Midbrain (tissue), 1 donor: Measurements from ENCODE around the gene CASQ1.

Experiments
- DNase-seq: peaks from one replicate; lab custom pipeline; 2025; lab: John Stamatoyannopoulos, UW

Gene CASQ1

DNA sequence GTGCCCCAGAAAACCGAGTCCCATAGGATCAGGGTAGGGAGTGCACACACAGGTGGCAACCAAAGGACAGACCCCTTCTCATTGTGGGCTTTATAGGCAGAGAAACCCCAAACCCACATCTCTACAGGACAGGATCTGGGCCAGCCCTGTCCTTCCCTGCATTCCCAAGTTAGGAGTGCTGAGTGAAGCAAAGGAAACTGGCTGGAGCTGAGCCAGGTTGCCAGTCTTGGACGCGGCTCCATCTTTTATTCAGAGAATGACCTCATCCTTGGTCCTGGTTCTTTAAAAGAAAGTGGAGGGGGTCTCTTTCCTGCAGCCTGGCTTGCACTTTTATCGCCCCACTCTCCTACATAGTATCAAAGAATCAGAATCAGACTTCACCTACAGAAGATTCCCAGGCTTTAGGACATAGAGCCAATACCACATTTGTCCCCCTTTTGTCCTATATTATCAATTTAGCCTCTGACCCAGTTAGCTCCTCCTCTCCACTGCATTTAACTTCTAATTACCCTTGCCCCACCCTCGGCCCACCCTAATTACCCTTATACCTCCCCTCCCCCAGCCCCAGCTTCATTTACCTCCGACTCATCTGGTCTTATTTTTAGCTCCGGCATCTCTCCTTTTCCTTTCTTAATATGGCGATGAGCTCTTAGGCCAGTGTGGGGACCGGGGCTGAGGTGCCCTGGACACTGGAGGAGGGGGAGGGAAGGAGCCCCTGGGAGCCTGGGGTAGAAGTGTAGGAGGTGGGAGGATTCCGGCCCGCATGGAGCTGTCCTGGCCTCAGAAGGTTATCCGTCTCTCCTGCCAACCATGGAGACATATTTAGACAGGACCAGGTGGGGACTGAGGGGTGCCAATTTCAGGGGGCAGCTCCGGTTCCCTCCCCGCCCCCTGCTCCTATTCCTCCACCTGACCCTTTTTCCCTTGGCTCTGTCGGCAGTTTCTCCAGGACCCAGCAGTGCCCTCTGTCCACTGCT, at the start of gene CASQ1:
Gene CASQ1 (plus strand): TSS at position 927 of the 977 bp plus-strand sequence. CDS start 177 bp downstream, outside the sequence.
- peak; percentile 38 for DNase-seq

DNA sequence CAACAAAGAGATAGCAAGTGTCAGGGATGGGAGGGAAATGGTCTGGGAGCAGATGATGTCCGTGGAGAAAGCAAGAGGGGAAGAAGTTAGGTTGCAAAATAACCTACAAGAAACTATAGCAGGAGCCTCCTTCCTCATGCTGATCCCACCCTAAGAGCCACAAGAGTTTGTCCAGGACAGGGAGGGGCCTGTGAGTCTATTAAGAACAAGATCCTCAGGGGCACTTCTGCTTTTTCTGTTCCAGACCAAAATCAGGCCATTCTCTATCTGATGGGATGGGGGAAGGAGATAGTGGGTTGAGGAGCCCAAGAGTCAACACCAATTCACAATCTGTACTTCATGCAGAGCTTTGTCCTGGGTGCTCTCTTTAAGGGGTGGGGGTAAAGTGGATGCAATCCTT, 46.7 kb upstream of the CASQ1 start:
- DNase-seq = no peak

DNA sequence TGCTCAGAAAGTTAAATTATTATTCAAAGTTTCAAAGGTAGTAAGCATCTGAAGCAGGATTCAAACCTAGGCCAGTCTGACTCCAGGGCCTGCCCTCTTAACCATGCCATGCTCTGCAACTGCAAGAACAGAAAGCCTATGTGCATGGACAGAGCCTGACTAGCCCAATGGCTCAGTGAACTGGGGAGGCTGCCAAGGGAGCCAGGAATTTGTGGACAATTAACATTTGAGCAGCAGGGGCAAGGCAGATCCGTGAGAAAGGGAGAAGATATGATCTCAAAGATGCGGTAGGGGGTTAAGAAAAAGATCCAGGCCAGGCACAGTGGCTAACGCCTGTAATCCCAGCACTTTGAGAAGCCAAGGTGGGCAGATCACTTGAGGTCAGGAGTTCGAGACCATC, 45.5 kb upstream of the CASQ1 start:
- DNase-seq = no peak

DNA sequence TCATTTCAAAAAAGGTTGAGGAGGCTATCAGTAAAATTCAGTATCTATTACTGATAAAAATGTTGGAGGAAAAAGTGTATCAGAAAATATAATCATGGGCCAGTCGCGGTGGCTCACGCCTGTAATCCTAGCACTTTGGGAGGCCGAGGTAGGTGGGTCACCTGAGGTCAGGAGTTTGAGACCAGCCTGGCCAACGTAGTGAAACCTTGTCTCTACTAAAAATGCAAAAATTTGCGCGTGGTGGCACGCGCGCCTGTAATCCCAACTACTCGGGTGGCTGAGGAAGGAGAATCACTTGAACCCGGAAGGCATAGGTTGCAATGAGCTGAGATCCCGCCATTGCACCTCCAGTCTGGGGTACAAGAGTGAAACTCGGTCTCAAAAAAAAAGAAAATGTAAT, 44.3 kb upstream of the CASQ1 start:
- no peak for DNase-seq

DNA sequence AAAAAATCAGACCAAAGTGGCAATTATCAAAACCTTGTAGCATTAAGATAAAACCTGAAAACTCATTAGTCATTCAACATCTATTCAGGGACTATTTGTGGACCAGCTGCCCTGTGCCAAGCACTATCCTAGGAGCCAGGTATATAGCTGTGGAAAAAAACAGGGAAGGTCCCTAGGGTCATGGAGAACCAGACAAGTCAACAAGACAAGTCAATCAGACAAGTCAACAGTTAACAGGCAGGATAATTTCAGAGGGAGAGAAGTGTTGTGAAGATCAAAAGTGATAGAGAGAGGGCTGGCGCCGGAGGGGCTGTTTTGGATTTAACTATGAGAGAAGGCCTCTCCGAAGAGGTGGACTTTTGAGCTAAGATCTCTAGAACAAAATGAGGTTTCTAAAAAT, 42.3 kb upstream of the CASQ1 start:
- DNase-seq = no peak

DNA sequence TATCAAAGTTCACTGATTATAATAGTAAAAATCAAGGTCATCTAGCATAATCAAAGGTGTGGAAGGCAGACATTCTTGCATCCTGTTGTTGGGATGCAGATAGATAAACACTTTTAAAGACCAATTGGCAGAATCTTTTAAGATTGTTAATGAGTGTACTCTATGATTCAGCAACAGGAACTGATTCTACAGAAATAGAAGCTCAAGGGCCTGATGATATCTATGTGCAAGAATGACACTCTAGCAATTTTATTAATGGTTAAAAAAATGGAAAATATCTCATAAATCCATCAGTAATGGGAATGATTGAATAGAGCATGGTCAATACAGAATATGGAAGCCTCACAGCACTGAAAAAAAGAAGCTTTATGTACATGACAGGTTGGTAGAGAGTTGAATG, 41.1 kb upstream of the CASQ1 start:
- no peak for DNase-seq

DNA sequence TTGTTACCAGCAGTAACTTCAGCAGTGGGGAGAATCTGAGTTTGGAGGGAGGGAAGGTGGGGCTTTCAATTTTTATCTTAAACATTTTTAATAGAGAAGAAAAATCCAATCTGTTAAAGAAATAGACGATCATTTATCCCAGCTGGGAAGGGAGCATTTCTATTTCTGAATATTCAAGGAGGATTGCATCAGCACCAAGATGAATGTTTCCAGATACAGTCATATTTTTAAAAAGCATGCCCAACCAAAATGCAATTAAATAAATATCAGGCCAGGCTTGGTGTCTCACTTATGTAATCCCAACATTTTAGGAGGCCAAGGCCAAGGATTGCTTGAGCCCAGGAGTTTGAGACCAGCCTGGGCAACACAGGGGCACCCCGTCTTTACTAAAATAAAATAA, 40.7 kb upstream of the CASQ1 start:
- DNase-seq = no peak

DNA sequence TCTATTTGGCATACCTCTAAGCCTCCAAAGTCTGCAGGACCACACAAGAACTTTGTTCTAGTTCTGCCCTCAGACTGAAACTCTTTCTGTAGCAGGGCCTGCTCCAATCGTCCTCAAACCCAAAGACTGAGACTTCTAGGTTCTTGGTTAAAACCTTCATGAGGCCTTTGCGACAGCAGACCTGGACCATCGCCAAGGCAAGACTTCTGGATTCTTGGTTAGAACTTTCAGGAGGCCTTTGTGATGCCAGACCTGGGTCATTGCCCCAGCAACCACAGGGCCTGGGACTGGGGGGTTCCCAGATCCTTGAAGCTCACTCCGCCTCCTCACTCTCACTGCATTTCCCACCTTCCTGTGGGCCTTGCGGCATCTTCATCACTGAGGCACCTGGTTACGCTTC, 39.1 kb upstream of the CASQ1 start, which contains the start of gene ATP1A4:
Gene ATP1A4 (plus strand): TSS at position 301 of the 400 bp plus-strand sequence. CDS start 438 bp downstream, outside the sequence.
- DNase-seq = no peak

DNA sequence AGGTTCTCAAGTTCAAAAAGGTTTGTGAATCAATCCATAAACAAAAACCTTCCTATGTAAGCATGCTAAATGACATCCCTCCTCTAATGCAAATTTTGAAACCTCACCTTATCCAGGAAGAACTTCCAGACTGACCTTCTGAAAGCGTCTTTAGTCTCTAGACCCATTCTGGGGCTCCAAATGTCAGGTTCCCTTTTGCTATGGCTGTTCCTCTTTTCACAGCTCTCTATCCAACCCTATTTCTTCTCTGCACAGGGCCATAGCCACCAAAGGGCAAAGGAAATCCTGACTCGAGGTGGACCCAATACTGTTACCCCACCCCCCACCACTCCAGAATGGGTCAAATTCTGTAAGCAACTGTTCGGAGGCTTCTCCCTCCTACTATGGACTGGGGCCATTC, 35.6 kb upstream of the CASQ1 start:
- no peak for DNase-seq

DNA sequence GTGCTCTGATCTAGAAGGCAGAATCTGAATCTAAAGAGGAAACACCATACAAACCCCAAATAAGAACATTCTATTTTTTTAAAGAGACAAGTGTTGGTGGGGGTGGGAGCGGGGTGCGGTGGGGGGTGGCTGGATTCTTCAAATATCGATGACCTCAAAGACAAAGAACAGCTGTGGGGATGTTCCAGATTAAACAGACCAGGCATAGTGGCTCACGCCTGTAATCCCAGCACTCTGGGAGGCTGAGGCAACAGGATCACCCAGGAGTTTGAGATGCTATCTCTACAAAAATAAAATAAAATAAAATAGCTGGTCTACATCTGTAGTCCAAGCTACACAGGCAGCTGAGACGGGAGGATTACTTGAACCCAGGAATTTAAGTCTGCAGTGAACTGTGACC, 34.0 kb upstream of the CASQ1 start:
- no peak for DNase-seq

DNA sequence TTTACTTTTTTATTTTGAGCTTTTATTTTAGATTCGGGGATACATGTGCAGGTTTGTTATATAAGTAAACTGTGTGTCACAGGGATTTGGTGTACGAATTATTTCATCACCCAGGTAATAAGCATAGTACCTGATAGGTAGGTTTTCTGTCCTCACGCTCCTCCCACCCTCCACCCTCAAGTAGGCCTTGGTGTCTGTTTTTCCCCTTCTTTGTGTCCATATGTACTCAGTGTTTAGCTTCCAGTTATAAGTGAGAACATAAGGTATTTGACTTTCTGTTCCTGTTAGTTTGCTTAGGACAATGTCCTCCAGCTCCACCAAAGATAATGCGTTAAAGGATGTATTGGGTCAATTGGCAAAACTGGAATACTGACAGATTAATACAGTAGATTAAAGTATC, 33.2 kb upstream of the CASQ1 start:
- DNase-seq = no peak

DNA sequence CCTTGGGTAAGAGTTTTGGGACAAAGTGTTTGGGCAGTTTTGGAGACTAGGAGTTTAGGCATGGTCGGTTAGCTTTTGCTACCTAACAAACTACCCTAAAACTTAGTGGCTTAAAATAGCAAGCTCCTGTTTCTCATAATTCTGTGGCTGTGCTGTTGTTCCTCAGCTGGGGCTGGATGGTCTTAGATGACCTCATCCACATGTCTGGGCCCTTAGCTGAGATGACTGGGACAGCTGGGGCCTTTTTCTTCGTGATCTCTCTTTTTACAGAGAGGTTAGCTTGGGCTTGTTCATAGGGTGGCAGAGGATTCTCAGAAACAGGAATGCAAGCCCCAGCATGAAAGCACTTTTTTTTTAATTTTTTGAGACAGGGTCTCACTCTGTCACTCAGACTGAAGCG, 32.3 kb upstream of the CASQ1 start:
- DNase-seq = no peak

DNA sequence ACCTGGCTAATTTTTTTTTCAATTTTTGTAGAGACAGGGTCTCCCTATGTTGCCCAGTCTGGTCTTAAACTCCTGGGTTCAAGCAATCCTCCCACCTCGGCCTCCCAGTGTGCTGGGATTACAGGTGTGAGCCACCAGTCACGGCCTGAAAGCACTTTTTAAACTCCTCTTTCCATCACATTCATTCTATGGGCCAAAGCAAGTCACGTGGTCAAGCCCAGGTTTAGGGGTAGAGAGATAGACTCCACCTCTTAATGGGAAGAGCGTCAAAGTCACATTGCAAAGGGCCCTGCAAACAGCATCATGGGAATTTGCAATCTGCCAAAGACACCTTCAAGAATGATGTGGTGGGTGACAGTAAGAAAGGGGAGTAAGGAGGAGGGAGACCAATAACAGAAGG, 31.8 kb upstream of the CASQ1 start:
- no peak for DNase-seq

DNA sequence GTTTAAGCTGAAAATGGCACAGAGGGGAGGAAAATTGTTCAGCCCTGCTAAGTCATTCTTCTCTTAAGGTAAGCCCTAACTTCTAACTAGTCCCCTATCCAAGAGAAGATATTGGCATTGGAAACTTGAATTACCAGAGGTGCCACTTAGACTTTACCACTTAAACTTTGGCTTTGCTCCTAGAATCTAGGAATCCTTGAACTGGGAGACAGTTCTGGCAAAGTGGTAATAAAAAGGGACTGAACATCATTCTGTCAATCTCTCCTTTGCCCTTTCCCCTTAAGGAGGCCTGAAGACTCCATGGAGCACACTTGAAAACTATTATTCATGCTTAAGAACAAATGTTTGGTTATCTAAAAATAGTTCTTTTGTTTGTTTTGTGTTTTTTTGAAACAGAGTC, 30.5 kb upstream of the CASQ1 start:
- no peak for DNase-seq

DNA sequence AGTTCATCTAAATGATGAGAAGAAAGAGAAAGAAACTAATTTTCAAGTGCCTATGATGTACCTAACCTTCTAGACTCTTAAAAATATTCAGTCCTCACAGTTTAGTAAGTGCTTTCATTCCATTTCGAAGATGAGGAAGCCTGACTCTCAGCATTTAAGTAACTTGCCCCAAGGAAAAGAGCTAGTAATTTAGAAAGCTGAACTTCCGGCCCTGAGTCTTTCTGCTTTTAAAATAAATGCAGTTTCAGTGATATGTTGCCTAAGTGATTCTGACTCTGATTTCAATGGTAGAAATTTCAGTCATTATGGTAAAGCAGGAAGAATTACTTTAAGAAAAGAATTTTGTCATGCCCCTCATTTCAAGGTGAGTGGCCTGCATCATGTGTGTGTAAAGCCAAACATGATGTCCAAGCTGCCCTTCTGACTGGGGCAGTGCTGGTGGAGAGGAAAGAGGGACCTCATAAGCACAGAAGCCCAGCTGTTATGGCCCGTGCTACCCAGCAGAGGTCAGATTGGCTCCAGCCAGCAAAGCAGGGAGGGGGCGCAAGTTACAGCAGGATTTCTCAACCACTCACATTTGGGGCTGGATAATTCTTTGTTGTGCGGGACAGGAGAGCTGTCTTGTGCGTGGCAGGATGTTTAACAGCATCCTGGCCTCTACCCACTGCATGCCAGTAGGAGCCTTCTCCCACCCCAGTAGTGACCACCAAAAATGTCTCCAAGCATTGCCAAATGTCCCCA, 28.2 kb upstream of the CASQ1 start:
- no peak for DNase-seq

DNA sequence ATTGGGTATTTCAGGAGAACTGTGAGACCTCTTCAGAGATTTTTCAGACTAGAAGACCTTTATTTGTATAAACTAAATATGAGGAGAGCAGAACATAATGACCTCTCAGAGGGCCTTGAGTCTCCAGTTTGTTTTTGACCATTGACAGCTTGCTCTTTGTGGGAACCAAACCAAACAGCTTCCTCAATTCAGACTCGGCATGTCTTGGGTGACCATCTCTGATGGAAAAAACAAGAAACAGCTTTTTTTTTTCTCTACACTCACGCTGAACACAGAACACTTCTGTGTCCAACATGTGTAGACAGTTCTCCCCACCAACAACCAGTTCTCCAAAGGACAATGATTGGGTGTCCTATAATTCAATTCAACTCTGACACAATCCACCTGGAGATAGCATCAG, 27.4 kb upstream of the CASQ1 start:
- no peak for DNase-seq

DNA sequence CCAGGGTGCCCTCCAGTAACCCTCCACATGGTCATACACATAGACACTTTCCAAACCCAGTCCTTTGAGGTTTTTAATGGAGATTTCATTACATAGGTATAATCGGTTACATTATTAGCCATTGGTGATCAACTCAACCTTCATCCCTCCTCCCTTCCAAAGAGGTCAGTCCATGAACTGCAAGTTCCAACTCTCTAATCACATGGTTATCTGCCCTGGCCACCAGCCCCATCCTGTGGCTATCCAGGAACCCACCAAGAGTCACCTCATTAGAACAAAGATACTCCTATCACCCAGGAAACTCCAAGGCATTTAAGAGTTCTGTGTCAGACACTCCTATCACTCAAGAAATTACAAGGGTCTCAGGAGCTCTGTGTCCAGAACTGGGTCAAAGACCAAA, 26.8 kb upstream of the CASQ1 start:
- no peak for DNase-seq

DNA sequence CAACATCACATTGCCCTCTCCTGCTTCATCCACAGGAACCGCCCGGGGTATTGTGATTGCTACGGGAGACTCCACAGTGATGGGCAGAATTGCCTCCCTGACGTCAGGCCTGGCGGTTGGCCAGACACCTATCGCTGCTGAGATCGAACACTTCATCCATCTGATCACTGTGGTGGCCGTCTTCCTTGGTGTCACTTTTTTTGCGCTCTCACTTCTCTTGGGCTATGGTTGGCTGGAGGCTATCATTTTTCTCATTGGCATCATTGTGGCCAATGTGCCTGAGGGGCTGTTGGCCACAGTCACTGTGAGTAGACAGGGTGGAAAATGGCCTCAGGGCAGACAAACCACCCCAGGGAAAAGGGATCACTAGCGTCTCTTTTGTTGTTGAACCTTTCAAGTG, 26.3 kb upstream of the CASQ1 start:
- no peak for DNase-seq

DNA sequence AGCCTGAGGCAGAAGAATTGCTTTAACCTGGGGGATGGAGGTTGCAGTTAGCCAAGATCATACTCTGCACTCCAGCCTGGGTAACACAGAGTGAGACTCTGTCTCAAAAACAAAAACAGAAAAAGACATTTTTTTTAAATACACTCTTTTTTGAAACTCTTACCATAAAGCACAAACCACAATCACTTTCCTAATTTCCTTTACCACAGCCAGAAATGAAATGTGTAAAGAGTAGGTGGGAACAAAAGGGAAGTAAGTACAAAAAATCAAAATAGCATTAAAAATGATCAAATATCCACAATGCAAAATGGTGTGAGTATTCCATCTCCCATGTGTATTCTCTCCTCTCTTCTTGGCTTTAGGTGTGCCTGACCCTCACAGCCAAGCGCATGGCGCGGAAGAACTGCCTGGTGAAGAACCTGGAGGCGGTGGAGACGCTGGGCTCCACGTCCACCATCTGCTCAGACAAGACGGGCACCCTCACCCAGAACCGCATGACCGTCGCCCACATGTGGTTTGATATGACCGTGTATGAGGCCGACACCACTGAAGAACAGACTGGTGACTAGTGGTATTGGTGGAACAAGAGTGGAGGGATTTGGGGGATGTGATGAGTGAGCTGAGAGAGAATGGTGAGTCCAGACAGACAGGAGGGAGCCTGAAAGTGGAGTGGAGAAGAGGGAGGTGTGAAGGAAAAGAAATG, 24.1 kb upstream of the CASQ1 start:
- no peak for DNase-seq

DNA sequence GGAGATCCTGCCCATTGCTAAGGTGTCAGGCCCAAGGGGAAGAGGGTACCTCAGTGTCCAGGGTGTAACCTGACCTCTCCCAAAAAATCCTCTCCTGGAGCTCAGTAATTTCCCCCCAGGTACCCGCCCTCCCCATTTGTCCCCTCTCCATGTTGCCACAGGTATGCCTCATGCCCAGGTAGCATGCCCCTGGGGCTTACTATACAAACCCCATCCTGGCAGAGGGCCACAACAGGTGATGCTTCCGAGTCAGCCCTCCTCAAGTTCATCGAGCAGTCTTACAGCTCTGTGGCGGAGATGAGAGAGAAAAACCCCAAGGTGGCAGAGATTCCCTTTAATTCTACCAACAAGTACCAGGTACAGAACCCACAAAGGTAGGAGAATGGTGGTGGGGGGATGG, 23.3 kb upstream of the CASQ1 start:
- DNase-seq = no peak

DNA sequence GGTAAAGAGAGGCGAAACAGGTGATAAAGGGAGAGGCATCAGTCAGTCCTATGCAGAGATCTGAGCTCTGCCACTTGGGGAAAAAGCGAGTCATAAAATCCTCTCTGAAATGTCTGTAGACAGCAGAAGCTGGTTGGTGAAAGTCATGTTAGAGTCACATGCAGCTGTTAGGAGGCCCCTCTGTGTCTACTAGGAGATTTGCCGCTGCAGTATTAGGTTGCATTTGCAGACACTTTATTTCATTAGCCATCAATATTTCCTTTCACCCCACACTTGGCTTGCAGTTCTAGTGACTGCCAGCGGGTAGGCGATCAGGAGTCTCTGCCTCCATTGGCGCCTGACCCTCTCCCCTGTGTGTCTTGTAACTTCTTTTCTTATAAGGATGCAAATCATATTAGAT, 22.8 kb upstream of the CASQ1 start:
- DNase-seq = no peak

DNA sequence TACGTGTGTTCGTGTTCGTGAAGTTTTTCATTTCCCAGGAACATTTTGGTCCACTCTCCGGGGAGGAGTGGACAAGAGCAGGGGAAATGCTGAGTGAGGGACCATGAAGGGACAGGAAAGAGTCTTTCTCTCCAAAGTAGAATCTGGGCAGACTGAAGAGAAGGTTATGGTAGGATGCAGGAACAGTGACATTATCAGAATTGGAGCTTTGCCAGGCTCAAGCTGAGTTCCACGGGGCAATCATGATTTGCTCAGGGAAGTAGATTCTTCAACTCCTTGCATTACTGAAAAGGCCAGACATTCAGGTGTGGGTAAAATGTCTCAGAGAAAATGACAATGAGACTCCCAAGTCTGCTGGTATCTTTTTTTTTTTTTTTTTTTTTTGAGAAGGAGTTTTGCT, 22.4 kb upstream of the CASQ1 start:
- DNase-seq = no peak
